SW480 (cell line): Measurements from ENCODE around the gene WWP2.
"Not testable (repeated sequence)": the region's sequence is repeated elsewhere in the genome, so short reads cannot be mapped to it uniquely, and the experiment has no call there.

ENCODE experiments used
- DNase-seq: peaks from one replicate; pipeline ENCODE4 v3.0.0-alpha.2; 2016; ENCODE audit warnings: low spot score

The WWP2 gene

DNA sequence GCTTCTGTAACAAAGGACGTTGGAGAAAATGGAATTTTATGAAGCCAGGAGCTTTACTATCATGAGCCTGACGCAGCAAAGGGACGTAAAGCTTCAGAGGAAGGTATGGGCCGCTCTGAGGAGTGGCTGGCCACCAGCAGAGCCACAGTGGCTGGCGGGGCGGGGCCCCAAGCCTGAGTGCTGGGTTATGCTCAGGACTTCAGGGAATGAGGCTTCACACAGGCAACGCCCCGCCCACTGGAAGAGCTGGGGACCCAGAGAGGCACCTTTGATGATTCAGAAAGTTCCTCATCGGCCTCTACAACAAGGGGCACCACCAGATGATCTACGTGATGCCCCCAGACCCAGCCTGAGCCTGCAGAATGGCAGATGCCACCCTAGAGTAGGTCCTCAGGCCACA lies 16.2 kb upstream of the WWP2 start:
- DNase-seq, result no peak

DNA sequence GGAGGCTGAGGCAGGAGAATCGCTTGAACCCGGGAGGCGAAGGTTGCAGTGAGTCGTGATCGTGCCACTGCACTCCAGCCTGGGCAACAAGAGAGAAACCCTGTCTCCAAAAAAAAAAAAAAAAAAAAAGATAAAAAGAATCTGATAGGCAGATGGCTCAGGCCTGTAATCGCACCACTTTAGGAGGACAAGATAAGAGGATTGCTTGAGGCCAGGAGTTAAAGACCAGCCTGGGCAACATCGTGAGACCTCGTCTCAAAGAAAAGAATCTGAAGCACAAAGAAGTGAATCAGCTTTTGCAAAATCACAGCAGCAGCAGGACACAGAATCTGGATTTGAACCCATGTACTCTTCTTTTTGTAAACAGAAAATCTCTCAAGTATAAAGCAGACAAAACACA lies 15.0 kb upstream of the WWP2 start:
- no peak for DNase-seq

DNA sequence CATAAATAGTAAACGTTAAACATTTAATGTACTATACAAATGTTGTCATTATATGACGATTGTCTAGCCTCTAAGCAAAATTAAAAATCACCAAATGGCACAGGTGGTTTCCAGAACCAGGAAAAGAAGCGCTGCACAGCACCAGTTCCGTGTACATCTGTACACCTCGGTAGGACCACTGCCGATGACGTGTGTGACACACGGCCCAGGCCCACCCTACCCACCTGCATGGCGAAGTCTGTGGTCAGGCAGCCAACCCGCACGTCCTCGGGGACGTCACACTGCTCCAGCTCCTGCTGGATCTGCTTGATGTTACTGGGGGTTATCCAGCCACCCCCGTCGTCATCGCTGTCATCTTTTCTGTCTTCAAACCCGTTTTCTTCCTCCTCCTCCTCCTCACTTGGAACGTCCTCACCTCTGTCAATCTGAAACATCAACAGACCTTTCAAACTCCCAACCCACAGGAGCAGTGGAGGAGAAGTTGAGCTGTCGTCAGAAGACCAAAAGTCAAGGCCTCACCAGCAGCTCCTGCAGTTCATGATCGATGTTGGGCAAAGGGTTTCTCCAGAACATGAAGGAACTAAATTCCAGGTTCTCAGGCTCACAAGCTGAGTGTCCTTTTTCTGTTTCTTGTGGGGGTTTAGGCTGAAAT lies 13.3 kb upstream of the WWP2 start:
- DNase-seq, result no peak

DNA sequence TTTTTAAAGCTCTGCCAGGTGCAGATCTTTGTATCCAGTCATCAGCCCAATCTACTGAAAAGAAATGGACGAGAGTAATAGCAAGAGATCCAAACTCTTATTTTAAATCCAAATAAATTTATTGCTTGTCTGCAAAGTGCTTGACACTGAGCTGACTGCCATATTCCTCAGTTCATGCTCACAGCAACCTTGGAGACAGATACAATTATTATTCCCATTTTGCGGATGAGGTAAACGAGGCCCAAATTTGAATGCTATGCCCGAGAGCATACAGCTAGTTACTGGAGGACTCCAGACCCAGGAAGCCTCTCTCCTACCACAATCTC lies 8.0 kb upstream of the WWP2 start:
- DNase-seq, result no peak

DNA sequence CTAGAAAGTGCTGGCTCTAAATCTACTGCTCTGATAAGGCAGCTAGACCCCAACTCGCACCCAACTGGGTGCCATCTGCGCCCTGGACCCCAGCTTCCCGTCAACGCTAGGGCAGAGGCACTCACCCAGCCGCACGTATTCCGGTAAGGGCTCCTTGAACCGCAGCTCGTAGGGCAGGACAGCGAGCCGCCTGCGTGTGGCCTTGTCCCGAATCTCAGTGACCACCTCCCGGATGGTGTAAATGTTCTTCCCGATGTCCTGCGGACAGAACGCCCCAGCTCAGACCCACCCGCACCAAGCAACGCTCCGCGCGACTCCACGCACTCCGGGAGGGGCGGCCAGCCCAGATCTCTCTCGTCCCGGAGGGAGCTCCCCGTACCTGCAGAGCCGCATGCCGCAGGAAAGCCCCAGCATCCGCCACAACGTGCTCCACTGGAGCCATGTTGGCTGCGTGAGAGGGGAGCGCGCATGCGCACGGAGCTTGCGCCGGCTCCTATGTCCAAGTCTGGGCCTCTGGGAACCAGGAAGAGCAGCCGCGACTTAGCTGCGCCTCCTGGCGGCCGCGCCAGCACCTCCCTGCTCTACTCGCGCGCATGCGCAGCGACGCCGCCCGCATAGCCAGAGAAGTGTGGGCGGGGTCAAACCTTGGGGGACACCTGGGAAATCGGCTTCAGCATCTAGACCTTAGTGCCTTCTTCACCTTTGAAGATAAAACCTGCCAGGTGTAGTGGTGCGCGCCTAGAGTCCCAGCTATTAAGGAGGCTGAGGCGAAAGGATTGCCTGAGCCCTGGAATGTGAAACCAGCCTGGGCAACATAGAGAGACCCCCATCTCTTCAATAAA lies 7.4 kb upstream of the WWP2 start, which contains the start of gene NOB1:
TSS of gene NOB1 (minus strand) at position 458 of the 842 bp plus-strand sequence. CDS start at position 442, 16 bp downstream.
- peak; percentile 93 for DNase-seq

DNA sequence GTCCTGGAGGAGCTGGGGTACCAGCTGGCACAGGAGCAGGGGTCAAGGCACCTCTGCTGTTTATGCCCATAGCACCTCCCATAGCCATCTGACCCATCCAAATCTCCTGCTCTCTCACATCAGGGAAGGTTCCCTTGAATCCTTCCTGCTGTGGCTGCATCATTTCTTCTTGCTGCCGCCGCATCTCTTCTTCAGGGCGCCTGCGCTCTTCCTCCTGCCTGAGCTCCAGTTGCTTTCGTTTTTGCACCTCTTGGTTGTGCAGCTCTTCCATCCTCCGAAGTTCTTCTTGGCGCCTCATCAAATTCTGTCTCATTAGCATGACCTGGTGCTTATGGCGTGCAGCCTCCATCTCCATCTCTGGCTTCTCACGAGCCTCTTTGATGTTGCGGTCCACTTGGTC lies 5.4 kb upstream of the WWP2 start:
- no peak for DNase-seq

DNA sequence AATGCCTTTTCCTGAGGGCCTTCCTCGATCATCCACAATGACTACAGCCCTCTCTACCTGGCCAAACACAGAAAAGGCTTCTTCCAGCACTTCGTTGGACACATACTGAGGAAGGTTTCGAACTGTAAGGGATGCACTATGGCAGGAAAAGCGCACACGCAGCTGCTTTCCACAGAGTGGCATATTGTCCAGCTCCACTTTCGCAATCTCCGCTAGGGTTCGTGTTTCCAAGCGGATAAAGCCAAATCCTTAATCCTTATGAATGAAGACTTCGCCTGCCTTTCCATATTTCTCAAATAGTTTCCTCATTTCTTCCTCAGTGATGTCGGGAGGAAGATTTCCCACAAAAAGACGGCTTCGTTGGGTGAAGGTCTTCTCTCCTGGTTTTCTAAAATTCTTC lies 4.8 kb upstream of the WWP2 start:
- not testable (repeated sequence) for DNase-seq

DNA sequence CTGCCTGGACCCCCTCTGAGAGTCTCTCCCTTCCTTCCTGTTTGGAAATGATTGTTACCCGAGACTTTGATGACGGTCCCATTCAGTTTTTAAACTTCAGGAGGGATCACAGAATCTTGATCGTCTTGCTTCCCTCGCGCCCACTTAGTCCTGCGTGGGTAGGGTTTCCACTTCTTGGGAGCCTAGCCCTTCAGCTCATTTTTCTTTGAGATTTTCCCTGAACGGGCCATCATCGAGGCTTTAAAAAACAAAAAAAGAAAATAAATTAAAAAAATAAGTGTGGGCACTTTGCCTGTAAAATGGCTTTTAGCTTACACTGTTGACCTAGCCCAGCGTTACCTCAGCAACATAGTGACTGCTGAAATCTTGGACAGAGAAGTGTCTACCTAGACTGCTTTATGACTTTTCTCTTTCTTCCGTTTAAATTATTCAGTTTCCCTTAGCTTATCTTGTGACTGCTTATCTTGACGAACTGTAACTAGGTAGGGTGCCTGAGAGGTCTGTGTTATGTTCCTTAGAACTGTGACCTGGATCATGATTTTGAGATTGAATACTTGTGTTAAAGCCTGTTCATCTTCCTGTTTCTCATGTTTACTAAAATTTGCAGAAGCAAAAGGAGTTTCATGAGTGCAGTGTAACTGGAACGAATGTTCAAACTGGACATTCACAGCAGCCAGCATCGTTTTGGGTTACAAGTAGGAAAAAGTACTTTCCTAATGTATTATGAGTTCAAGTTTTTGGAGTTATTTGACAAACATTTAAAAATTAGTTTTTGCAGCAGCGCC lies 874 bp downstream of the WWP2 start:
- DNase-seq, result no peak

DNA sequence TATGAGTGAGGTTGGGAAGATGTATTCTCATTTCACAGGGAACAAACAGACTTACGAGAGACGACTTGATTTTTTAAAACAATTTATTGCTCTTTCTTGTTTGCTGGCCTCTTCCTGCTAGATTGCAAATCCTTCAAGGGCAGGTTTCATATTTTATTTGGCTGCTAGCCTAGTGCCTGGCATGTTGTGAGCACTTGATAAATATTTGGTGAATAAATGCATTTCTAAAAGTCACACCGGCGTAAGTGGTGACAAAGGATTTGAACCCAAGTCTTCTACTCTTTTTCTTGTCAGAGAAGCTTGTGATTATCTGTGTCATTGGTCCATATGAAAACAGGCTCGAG lies 1.4 kb downstream of the WWP2 start:
- DNase-seq, result no peak

DNA sequence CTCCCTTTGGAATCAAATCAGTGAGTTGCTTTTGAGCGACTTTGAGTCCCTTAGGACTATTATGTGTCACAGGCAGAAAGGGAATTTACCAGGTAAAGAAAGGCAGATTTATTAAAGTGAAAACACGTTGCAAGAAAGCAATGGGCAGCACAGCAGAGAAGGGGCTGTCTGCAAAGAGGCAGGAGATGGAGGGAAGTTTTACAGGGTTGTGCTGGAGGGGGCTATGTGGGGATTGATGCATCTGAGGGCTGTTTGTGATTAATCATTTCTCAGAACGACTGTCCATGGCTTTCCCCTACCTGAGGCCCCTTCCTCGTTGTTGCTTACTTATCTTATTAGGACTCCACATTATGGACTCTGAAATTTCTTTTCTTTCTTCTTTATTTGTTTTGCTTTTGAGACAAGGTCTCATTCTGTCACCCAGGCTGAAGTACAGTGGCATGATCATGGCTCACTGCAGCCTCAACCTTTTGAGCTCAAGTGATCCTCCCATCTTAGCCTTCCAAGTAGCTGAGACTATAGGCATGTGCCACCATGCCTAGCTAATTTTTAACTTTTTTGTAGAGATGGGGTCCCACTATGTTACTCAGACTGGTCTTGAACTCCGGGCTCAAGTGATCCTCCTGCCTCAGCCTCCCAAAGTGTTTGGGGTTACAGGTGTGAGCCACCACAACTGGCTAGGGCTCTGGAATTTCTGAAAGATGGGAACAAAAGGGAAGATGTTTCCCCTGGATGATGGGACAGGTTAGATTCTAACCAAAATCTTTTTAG lies 5.5 kb downstream of the WWP2 start:
- no peak for DNase-seq

DNA sequence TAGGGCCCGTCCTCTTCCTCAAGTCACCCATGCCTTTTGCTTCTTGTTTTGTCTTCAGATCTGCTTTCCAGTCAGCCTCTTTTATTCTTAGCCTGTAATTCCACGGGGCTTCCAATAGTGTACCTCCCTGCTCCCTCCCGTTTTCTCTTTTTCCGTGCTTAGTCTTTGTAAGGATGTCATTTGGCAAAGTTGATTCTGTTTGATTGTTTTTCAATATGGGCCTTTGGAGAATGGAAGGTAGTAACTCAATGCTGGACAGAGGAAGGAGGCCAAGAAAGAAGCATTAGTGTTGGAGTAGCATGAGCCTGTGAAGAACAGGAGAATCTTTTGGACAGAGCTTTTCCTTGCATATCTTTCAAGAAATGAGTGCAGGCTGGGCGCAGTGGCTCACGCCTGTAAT lies 6.5 kb downstream of the WWP2 start:
- DNase-seq, result no peak

DNA sequence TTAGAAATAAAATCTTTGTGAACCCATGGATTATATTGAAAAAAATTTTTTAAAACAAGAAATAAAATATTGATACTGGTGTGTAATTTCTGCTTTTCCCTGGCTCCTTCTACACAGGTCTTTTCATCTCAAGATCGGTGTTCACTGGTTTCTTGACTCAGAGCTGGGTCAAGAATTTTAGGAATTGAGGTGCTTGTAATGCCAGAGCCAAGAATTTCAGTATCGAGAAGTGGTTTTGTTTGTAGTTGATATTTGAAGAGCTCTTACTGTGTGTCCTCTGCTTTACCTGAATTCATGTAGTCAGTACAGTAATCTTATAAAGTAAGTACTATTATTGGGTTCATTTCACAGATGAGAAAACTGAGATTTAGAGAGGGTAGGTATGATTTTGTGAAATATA lies 7.3 kb downstream of the WWP2 start:
- DNase-seq, result no peak

DNA sequence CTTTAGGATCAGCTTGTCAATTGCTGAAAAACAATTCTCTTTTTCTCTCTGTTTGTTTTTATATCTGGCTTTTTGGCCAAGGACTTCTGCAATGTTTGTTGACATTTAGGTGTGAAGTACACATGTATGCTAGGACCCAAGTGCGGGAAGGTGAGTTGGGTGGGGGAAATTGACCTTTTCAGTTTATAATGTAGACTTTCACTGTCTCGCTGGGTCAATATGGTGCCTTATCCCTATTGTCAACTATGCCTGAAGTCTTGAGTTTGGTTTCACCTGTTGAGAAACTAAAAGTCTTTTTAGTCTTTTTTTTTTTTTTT lies 9.5 kb downstream of the WWP2 start:
- no peak for DNase-seq

DNA sequence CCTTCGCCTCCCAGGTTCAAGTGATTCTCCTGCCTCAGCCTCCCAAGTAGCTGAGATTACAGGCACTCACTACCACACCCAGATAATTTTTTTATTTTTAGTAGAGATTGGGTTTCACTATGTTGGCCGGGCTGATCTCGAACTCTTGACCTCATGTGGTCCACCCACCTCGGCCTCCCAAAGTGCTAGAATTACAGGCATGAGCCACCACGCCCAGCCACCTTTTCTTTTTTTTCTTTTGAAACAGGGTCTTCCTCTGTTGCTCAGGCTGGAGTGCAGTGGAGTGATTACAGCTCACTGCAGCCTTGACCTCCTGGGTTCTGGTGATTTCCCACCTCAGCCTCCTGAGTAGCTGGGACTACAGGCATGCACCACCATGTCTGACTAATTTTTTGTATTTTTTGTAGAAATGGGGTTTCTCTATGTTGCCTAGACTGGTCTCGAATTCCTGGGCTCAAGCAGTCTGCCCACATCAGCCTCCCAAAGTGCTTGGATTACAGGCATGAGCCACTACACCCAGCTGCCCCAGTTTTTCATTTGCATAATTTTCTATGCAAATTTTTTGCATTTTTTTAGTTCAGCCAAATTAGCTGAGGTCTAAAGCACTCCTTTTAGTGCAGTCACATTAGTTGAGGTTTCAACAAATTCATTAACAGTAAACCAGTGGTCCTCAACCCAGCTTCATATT lies 11.3 kb downstream of the WWP2 start:
- DNase-seq, result no peak

DNA sequence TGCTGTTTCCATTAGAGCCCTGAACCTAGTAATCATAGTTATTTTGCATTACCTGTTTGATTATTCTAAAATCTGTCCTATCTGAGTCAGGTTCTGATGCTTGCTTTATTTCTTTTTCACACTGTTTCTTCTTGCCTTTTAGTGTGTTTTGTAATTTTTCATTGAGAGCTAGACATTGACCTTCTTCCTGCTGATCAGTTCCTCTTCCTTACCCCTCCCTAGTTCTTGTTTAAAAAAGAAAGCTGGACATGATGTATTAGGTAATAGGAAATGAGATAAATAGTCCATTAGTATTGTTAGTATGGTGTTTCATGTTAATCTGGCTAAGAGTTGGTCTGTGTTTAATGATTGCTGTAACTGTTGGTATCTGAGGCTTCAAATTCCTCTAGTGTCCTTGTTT lies 13.4 kb downstream of the WWP2 start:
- DNase-seq, result no peak

DNA sequence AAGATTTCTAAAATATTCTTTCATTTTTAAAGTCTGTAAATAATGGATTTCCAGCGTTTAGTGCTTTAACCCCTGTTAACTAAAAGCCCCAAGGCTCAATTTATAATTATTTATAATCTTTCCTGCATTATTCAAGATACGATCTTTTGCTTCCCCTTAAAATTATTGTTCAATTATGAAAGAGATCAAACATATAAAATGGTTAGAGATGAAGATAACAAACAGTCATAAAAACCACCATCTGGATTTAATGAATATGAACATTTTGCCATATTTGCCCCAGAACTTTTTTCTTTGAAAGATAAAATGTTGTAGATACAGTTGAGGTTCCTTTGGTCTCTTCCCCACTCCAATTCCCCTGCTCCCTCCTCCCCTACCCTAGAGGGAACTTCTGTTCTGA lies 17.6 kb downstream of the WWP2 start:
- no peak for DNase-seq

DNA sequence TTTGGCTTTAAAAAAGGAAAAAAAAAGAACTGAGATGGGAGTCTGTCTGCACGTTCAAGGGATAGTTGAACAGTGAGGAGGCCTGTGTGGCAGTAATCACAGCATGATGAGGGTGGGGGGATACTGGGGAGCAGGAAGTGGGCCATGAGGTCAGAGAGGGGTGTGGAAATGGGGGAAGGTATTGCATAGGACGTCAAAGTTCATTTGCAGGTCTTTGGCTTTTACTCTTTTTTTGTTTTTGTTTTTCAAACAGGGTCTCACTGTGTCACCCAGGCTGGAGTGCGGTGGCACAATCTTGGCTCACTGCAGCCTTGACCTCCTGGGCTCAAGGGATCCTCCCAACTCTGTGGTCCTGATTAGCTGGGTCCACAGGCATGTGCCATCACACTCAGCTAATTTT lies 19.0 kb downstream of the WWP2 start:
- DNase-seq, result no peak

DNA sequence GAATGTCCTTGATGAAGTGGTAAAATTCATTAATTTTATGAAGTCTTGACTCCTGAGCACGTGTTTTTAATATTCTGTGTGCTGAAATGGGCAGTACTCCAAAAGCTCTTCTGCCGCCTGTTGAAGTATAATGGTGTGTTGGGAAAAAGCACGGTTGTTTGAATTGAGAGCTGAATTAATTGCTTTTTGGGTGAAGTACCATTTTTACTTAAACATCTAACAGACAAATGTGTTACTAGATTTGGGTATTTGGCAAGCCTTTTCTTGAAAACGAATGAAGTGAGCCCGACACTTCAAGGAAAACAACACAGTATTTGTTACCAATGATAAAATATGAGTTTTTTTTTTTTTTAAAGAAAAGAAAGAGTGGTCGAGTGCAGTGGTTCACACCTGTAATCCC lies 22.5 kb downstream of the WWP2 start:
- DNase-seq, result no peak

DNA sequence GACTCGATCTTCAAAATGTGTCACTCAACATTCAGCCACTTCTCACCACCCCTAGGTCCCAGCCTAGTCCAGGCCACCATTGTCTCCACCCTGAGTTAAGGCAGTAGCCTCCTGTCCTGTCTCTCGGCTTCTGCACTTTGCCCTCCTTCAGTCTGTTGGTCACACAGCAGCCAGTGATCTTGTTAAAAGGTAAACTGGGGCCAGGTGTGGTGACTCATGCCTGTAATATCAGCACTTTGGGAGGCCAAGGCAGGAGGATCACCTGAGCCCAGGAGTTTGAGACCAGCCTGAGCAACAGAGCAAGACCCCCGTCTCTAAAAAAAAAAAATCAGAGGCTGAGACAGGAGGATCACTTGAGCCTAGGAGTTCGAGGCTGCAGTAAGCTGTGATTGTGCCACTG lies 25.8 kb downstream of the WWP2 start:
- DNase-seq, result no peak

DNA sequence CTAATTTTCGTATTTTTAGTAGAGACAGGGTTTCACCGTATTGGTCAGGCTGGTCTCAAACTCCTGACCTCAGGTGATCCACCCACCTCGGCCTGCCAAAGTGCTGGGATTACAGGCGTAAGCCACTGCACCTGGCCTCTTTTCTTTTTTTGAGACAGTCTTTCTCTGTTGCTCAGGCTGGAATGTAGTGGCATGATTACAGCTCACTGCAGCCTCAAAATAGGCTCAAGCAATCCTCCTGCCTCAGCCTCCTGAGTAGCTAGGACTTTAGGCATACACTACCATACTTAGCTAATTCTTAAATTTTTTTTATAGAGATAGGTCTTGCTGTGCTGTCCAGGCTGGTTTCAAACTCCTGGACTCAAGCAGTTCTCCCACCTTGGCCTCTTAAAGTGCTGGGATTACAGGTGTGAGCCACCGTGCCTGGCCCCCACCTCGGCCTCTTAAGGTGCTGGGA lies 29.3 kb downstream of the WWP2 start:
- DNase-seq, result not testable (repeated sequence)

DNA sequence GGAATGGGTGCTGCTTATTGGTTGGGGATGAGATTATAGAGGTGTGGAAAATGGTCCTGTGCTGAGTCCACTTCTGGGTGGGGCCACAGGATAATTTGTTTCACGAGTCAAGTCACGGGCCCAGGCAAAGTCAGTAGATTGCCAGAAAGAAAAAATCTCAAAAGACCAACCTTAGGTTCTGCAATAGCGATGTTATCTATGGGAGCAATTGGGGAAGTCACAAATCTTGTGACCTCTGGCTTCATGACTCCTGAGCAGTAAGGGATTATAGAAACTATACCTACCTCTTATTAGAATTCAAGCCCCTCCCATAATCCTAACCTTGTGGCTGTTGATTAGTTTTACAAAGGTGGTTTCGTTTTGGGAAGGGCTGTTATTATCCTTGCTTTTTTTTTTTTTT lies 31.4 kb downstream of the WWP2 start:
- DNase-seq, result no peak

DNA sequence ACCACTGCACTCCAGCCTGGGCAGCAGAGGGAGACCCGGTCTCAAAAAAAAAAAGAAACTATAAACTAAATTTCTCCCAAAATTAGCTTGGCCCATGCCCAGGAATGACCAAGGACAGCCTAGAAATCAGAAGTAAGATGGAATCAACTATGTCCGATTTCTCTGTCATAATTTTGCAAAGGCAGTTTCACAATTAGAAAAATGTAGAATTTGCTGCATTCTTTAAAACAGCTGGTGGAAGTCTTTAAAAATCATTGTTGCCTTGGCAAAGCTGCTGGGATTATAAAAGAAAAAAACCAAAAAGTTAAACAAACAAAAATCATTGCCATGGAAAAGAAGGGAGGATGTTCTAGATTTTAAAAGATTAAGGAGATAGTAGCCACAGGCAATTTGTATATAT lies 32.4 kb downstream of the WWP2 start:
- no peak for DNase-seq
